HG02763 (cell line): ENCODE measurements around the gene KIAA0753.

ENCODE experiments used
- ATAC-seq: cut with Tn5 transposase; IDR thresholded peaks from one replicate; pipeline ENCODE4 v1.9.1; 2021; ENCODE audit warnings: mild to moderate bottlenecking, moderate library complexity; ENCODE audit not compliant: unreplicated experiment

The KIAA0753 gene

DNA sequence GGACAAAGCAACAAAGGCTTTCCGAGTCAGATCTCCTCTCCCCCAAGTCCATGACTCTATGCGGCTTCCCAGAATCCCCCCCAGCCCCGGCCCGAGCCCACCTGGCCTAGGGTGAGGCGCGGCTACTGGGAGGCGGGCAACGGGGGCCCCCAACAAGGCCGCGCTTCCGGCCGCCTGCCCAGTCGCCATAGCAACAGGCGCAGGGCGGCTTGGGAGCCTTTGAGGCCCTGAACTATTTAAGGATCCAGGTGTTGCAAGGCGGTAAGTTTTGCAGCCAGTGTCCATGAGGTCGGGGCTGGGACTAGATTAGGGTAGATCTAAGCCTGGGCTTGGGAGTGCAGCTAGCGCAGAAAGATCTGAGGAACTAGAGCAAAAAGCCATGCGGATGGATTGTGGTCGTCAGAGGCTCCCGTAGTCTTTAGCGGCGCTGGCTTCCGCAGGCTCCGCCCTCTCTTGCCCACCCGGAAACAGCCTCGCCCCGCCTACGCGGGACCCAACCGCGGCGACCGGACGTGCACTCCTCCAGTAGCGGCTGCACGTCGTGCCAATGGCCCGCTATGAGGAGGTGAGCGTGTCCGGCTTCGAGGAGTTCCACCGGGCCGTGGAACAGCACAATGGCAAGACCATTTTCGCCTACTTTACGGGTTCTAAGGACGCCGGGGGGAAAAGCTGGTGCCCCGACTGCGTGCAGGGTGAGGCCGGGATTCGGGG lies at the start of gene KIAA0753, which contains the start of gene TXNDC17:
Gene KIAA0753 (minus strand): TSS at position 176 of the 711 bp plus-strand sequence. CDS start 5,608 bp downstream, outside the sequence.
Gene TXNDC17 (plus strand): TSS at position 525 of the 711 bp plus-strand sequence. CDS start 23 bp downstream, at position 548.
- peak; percentile 94 for ATAC-seq

DNA sequence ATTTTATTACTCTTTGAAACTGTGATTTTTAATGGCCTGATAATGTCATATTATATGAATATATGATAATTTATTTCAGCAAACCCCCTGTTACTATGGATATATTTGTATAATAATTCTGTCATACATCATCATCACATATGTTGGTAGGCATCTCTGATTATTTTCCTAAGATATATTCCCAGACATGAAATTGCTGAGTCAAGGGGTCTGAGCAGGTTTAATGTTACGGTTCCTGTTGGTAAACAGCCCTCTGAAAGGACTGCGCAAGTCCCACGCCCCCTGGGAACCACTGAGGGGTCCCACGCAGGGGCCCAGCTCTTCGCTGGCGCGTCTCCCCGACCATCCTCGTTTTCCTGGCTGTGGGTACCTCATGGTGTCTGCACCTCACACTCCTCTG lies 48.4 kb upstream of the KIAA0753 start:
- ATAC-seq = no peak

DNA sequence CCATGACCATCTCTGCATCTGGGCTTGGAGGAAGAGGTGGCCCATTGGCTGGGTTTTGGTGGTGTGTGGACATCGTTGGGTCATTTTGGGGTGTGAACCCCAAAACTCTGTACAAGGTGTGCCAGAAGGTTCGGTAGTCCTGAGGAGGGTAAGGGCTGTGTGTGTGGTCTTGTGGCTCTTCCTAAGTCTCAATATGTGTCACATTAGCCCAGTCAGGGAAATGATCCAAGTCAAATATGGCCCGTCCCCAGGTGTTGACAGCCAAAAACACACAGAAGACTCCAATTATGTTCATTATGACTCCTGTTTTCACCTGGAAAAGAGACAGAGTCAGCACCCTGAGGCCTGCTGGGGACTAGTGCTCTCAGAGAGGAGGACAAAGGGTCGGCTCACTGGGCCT lies 45.5 kb upstream of the KIAA0753 start:
- no peak for ATAC-seq

DNA sequence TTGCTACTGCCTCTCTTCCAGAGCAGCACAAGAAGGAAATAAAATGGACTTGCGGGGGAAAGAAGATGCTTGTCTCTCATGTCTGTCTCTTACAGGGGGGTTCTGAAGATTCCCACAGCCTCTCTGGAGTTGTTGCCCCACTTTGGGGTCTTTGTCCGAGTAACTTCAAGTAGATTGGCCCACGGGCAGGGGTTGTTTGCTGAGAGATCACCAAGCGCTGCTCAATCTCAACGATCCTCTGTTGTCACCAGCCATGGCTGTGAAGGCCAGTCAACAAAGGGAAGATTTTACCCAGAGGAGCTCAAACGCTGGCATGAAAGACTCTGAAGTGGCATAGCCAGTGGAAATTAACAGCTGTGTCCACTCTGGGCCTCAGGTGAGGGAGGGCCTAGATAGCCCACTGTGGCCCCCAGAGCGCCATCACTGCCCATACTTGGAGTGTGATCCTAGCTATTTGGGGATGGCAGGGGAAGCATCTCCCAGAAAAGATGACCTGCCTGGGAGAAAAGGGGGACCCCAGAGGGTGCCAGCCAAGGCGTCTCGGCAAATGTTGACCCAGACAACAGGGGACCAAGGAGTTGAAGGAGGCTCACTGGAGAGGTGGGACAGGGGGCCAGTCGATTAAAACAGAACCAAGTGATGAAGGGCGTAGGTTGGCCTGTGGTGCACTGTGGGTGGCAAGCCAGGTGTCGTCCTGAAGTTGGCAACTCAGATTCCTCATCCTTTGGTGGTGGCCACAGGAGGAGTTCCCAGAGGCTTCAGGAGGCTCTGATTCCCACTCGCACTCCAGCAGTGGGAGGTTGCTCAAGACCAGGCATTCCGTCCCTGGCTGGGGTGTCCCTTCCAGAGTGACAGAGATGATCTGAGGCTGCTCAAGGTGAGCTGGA lies 44.6 kb upstream of the KIAA0753 start:
- ATAC-seq = no peak

DNA sequence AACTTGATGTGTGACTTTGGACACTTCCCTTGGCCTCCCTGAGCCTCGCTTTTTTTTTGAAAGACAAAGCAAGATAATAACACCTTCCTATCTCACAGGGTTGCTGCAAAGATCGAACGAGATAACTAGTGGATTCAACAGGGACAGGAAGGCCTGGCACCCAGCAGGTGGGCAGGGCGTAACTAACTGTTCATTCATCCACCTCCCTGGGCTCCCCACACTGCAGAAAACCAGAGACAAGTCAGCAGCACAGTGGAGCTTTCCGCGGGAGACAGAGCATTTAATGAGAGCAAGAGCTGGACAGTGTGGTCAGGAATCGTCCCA lies 43.9 kb upstream of the KIAA0753 start:
- ATAC-seq = no peak

DNA sequence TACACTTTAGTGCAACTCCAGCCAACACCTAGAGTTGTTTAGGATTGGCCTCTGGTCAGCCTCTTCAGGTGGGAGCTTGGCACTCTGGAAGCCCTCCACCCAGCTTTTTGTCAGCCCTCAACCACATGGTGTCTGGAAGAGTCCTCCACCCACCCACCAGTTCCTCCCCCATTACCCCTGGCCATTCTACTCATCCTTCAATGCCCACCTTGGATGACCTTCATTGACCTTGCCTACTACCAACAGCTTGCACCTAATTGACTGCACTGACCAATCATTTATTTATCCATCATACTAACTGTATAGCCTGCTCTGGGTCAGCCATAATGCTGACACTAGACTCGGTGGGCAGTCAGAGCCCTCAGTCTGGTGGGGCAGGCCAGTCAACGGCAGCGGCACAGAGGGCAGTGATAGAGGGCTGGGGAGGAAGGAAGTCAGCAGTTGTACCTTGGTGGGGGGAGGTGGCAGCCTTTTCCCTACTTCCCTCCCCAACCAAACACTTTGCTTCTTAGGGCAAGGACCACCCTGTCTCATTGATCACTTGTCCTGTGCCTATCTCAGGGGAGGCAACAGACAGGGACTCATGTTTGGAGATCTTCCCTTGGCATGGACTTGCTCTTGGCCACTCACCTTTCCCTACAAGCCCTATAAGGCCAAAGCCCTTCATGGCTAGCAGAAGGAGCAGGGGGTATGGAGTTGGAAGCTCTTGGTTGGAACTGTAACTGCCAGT lies 43.4 kb upstream of the KIAA0753 start:
- no peak for ATAC-seq

DNA sequence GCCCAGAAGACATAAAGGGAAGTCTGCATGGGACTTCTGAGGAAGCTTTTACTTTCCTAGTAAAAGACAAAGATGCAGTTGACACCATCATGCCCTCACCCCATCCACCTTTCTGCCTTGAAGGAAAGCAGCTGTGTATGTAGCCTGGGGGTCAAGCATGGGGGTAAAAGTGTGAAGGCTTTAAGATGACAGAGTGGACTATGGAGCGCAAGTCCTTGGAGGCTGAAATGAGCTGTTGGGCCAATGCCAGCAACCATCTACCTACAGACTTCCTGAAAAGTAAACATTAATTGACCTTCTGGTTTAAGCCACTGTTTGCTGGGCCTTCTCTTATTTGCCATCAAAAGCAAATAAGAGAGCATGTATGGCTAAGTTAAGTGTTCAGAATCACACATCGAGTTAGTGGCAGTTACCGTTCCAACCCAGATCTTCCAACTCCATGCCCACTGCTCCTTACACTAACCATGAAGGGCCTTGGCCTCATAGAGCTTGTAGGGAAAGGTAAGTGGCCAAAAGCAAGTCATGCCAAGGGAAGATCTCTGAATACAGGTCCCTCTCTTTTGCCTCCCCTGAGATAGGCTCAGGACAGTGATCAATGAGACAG lies 42.7 kb upstream of the KIAA0753 start:
- no peak for ATAC-seq

DNA sequence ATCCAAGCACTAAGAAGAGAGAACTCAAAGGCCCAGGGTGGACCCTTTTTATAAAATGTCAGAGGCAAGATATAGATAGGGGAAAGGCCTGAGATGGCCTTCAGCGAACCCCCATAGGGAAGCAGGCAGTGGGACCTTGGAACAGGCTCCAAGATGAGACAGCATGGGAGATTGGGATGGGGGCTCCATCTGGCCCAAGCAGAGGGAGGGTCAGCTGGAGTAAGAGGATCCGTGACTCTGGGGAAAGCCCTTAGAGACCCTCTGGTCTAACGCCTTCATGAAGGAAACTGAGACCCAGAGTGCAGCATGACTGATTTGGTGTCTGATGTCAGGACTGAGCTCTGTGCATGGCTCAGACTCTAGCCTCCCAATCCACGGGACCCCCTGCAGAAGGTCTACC lies 41.8 kb upstream of the KIAA0753 start:
- ATAC-seq = no peak

DNA sequence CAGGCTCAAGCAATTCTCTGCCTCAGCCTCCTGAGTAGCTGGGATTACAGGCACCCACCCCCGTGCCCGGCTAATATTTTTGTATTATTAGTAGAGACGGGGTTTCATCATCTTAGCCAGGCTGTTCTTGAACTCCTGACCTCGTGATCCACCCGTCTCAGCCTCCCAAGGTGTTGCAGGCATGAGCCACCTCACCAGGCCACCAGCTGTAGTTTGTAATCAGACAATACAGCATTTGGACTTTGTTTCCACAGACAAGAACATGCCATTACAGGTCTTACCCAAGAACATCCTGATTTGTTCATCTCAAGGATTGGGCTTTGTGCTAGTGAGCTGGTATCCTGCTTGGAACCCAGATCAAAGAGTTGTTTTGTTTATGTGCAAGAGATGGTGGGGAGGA lies 41.2 kb upstream of the KIAA0753 start:
- ATAC-seq = no peak

DNA sequence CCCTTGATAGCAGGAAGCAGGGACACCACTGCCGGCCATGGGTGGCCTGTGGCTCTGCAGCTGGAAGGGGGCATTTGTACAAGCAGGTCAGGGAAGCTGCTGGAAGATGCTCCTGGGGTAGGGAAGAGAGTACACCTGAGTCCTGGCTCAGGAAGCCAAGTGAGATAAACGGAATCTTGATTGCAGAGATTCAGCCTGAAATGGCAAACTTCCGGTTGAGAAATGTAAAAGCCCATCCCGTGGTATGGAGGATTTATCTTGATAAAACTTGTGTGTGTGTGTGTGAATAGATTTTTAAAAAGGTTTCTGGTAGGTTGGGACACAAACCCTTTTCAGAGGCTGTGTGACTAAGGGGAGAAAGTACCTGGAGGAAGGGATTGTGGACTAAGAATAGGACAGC lies 40.7 kb upstream of the KIAA0753 start:
- ATAC-seq = no peak

DNA sequence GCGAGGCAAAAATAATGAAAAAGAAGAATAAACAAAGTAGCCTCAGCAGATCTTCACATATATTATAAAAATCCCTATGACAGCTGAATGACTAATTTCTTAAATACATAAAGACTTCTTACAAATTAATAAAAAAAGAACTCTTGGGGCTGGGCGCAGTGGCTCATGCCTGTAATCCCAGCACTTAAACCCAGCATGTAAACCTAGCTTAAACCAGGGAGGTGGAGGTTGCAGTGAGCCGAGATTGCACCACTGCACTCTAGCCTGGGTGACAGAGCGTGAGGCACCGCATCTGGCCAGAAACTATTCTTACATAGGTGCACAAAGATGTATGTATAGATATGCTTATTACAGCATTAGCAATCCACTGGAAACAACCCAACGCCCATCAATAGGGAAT lies 38.7 kb upstream of the KIAA0753 start:
- ATAC-seq = no peak

DNA sequence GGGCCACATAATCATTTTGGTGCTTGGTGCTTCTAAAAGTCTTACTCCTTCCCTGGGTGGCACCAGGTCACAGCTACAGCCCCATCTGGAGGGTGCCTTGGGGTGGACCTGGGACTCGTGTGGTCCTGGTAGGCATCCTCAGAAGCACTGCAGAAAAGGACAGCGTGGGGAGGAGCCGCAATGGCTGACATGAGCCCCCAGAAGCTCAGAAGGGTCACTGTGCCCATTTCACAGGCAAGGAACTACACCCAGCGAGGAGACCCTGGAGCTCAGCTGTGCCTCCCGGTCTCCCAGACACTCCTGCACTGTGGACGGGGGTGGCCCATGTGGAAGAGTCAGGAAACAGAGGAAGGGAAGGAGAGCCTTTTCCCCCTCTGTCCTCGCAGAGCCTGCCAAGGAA lies 37.4 kb upstream of the KIAA0753 start:
- ATAC-seq = no peak

DNA sequence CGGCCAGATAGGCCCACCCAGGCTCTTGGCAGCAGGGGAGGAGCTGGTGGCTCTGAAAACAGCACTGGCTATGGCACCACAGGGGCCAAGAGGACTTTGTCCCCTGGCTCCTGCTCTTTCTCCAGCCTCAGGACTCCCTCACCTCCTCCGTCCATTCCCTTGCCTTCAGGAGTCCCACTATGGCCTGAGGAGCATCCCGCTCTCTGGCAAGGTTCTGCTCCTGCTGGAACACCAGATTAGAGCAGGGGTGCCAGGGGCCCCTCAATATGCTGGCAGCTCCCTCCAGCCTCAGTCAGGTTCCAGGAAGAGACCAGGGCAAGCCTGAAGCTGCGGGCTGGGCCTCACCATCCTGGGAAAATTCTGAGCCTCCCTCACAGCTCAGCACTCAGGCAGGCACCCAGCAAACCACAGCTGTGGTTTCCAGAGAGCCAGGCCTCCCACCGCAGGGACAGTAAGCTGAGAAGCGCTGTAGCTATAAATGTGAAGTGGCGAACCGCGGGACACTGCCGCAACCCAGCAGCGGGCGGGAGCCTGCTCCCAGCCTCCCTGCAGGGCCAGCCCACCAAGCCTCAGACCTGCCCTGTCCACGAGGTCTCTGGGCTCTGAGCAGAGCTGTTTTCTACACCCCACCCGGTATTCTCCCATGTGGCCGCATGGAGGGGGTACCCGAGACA lies 36.8 kb upstream of the KIAA0753 start:
- no peak for ATAC-seq

DNA sequence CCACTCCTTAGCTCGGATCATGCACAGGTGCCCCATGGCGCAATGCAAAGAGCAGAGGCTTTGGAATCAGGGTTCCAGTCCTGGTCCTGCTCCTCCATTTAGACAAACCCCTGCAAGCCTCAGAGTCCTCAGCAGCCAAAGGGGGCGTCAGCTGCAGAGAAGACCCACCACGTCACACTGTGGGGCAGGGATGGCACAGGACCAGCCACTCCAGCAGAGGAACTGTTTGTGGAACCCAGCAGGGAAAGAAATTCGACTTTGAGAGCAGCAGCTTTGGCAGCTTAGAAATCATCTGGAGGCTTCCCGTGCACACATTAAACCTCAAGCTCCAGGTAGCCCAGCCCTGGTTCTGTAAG lies 36.3 kb upstream of the KIAA0753 start:
- no peak for ATAC-seq

DNA sequence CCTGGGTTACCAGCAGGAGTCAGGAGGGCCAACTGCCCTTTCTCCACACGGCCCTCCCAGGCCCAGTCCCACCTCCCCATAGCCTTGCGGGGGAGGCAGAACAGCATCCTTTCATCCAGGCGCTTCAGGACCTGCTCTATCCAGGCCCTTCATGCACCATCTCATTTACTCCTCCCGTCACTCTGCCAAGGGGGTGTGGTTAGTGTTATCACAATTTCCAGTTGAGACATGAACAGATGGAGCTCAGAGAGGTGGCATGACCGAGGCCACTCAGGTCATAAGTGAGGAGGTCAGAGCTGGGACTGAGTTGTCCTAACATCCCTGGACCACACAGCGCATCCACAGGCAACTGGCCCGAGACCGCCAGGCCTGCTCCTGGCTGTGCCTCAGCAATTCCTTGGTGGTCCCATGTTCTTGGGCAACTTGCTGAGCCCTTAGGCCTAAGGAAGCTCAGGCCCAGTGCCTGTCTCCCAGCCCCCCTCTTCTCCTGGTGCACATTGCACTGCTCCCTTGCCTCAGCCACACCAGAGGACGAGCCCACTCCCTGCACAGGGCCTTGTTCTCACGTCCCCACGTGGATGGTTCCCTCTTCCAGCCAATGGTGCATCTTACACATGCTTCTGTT lies 34.8 kb upstream of the KIAA0753 start:
- ATAC-seq = no peak

DNA sequence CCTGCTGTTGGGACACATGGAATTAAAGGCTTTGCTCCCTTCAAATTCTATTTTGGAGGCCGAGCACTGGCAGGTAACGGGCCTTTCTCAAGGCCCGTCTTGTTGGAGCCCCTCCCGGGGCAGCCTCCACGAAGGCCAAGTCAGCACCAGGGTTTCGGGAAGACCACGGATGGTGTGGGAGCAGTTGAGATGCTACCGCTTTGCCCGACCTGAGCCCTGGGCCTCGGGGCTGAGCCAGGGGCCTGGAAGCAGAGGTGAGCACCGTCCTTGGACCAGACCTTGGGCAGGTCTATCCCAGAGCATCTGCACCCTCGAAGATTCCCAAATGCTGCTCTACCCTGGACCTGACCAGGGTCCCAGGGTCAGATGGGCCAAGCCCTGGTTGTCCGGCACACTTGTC lies 34.1 kb upstream of the KIAA0753 start:
- no peak for ATAC-seq

DNA sequence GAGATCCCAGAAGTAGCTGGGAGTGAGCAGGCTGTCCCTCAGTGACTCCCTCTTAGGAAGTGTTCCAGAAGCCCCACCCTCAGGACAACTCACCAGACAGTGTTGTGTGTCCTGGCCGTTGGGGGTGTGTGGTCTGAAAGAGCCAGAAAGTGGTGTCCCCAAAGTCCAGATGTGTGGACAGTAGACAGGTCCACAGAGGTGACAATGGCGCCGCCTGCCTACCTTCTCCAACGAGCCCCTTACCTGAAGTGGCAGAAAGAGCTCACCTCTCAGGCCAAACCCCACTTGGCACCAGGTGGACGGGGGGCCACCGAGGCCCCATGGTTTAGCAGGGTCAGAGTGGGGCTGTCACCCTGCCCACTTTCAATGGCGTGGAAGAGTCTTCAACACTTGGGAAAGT lies 30.9 kb upstream of the KIAA0753 start:
- ATAC-seq = no peak

DNA sequence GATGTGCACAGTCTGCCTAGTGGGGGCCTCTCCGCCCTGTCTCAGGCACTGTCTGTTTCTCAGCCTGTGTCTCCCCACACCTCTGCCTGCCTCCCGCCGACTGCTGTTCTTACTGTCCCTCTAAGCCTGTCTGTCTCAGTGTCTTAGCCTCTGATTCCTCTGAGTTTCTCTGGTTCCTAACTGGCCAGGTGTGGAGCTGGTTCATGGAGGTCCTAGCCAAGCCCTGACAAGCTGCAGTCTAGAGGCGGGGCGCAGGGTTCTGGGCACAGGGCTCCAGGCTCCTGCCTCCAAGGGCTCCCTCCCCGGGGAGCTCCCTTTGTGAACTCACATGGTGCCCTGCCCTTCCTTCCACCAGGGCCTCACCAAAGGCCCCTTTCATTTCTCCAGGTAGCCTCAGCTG lies 30.5 kb upstream of the KIAA0753 start:
- ATAC-seq = no peak

DNA sequence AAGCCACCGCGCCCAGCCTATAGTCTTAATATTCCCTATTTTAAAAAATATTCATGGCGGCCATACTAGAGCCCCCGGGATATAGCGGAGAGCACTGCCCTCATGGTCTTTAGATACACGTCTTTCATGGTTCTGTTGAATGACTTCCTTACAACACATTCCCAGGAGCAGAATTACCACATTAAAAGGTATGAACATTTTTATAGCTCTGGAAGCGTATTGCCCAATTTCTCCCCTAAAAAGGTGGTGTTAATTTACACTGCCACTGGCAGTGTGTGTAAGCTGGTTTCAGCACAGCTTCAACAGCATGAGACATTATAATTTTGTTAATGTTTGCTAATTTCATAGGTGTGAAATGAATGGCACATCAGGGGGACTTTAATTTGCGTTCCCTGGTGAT lies 30.1 kb upstream of the KIAA0753 start:
- ATAC-seq = no peak

DNA sequence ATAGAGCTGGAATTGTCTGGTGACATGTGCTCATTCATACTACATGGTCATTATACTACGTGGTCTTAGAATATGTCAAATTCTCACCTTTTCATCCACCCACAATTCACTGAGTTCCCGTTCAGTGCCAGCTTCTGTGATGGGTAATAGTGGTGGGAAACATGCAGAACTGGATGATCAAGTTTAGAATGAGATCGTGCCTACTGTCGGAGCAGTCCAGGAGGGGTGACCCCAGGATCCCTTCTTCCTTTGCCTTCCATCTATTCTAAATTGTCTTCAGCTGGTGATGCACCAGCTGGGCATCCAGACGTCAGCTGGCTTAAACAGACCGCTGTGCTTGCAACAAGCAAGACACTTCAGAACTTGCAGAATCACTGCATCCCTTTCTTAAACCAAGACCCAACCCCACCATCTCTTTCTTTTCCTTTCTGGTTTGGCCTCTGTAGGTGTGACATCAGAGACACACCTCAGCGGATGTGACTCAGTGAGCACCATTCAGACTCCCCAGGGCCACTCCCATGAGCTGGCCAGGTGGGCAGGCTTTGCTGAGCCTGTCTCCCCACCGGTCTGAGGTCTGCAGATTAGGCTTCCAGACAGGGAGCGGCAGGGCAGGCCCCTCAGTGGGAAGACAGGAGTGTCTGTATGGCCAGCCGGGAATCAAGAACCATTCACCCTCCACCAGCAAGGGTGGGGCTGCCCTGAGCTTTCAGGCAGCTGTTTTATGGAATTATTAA lies 29.1 kb upstream of the KIAA0753 start:
- ATAC-seq = no peak
